H1 (cell line): ENCODE measurements around the gene MS4A18. TPM values are rescaled to one million over a fixed set of nuclear protein-coding genes. Genes with fewer than 3 reads are reported as not detected.

Experiments used
- CTCF ChIA-PET: fragments of 300-600 bp; sonication (Branson Sonifier 250); formaldehyde crosslinking; loops from one replicate; lab custom pipeline; 2021; ENCODE audit not compliant: partially characterized antibody; lab: Charles Lee
- POLR2A ChIA-PET: fragments of 300-600 bp; sonication (Branson Sonifier 250); formaldehyde crosslinking; loops from one replicate; lab custom pipeline; 2021; ENCODE audit warnings: inconsistent platforms; ENCODE audit not compliant: partially characterized antibody; lab: Charles Lee
- DNase-seq, 2 experiments: peaks; one replicate each; pipeline versions ENCODE4 v3.0.0 to v3.0.0-alpha.2; 2010 to 2022; ENCODE audit warnings: low spot score in 2 of 2, low read depth in 1 of 2, mixed read lengths in 1 of 2
- FAIRE-seq: peaks from 2 replicates; lab custom pipeline; 2011; peaks lifted over from hg19 to GRCh38; lab: Jason Lieb, UNC
- H2AFZ ChIP-seq: 2 replicates; pipeline ENCODE4 v1.8.1; 2012; ENCODE audit warnings: low read length, inconsistent platforms
- H2AK5ac ChIP-seq: 2 replicates; pipeline ENCODE4 v1.6.1; 2013; ENCODE audit warnings: low read depth, low read length
- H2BK120ac ChIP-seq: replicated peaks from 2 replicates; pipeline ENCODE3; 2013; ENCODE audit warnings: low read depth, low read length, inconsistent platforms
- H2BK12ac ChIP-seq: 2 replicates; pipeline ENCODE4 v1.6.1; 2013; ENCODE audit warnings: low read depth, low read length
- H2BK15ac ChIP-seq: 2 replicates; pipeline ENCODE4 v1.6.1; 2013; ENCODE audit warnings: low read length
- H2BK20ac ChIP-seq: 2 replicates; pipeline ENCODE4 v1.6.1; 2013; ENCODE audit warnings: low read length
- H2BK5ac ChIP-seq: 2 replicates; pipeline ENCODE4 v1.6.1; 2013; ENCODE audit warnings: low read depth, low read length
- H3K14ac ChIP-seq: 2 replicates; pipeline ENCODE4 v1.6.1; 2013; ENCODE audit warnings: inconsistent platforms; ENCODE audit not compliant: insufficient read length
- H3K18ac ChIP-seq: 2 replicates; pipeline ENCODE4 v1.6.1; 2013; ENCODE audit warnings: low read length; ENCODE audit errors: extremely low read depth
- H3K23ac ChIP-seq: 2 replicates; pipeline ENCODE4 v1.6.1; 2013; ENCODE audit warnings: inconsistent platforms; ENCODE audit not compliant: insufficient read length
- H3K23me2 ChIP-seq: 2 replicates; pipeline ENCODE4 v1.6.1; 2013; ENCODE audit warnings: low read depth, low read length
- H3K27ac ChIP-seq: 2 replicates; pipeline ENCODE4 v1.6.1; 2011; ENCODE audit warnings: low read depth, low read length, inconsistent platforms
- H3K27me3 ChIP-seq, 4 experiments: replicated peaks in 1 of 4; 1 replicate in 1 of 4; 2 replicates in 3 of 4; pipeline versions ENCODE4 v1.6.1 to v1.8.1; 2011 to 2013; ENCODE audit warnings: low read length in 3 of 4, mild to moderate bottlenecking in 3 of 4, inconsistent platforms in 2 of 4, mixed read lengths in 2 of 4, moderate library complexity in 1 of 4; ENCODE audit not compliant: control insufficient read depth in 3 of 4, insufficient read depth in 3 of 4; ENCODE audit errors: extremely low read depth in 1 of 4
- H3K36me3 ChIP-seq, 4 experiments: 2 replicates each; pipeline versions ENCODE4 v1.6.1 to v1.8.1; 2011 to 2013; ENCODE audit warnings: mild to moderate bottlenecking in 4 of 4, low read length in 3 of 4, moderate library complexity in 2 of 4, control low read depth in 1 of 4, inconsistent platforms in 1 of 4; ENCODE audit not compliant: insufficient read depth in 4 of 4, control insufficient read depth in 2 of 4
- H3K4ac ChIP-seq: replicated peaks from 2 replicates; pipeline ENCODE3; 2013; ENCODE audit warnings: low read length, low read depth, mixed read lengths, inconsistent platforms; ENCODE audit not compliant: insufficient read length
- H3K4me1 ChIP-seq, 4 experiments: replicated peaks in 1 of 4; 1 replicate in 1 of 4; 2 replicates in 3 of 4; pipeline versions ENCODE4 v1.6.1 to v1.8.1; 2011 to 2013; ENCODE audit warnings: low read length in 3 of 4, inconsistent platforms in 2 of 4, mixed read lengths in 1 of 4; ENCODE audit not compliant: insufficient read depth in 4 of 4, control insufficient read depth in 3 of 4
- H3K4me2 ChIP-seq, 2 experiments: 2 replicates each; pipeline versions ENCODE4 v1.6.1 to v1.8.1; 2011 to 2013; ENCODE audit warnings: low read depth in 2 of 2, low read length in 2 of 2, control low read depth in 1 of 2, inconsistent platforms in 1 of 2, mild to moderate bottlenecking in 1 of 2; ENCODE audit not compliant: insufficient read depth in 1 of 2
- H3K4me3 ChIP-seq, 4 experiments: fragments of 200-600, 300-600 bp in 1 of 4; sonication (generic), shearing (Covaris generic), sonication (Bioruptor Twin) in 1 of 4; 2 replicates each; pipeline versions ENCODE4 v1.5.1 to v1.8.1; 2011 to 2016; ENCODE audit warnings: low read length in 4 of 4, low read depth in 3 of 4, control low read depth in 2 of 4, inconsistent platforms in 2 of 4, mild to moderate bottlenecking in 2 of 4, mixed read lengths in 1 of 4, moderate library complexity in 1 of 4; ENCODE audit not compliant: insufficient read depth in 2 of 4; ENCODE audit errors: extremely low read depth in 1 of 4
- H3K56ac ChIP-seq: replicated peaks from 2 replicates; pipeline ENCODE3; 2013; ENCODE audit warnings: low read depth, mild to moderate bottlenecking, mixed read lengths, low read length, inconsistent platforms; ENCODE audit not compliant: insufficient read length
- H3K79me1 ChIP-seq: 2 replicates; pipeline ENCODE4 v1.6.1; 2013; ENCODE audit warnings: low read depth, low read length, control low read depth
- H3K79me2 ChIP-seq, 2 experiments: 2 replicates each; pipeline versions ENCODE4 v1.6.1 to v1.8.1; 2012 to 2013; ENCODE audit warnings: low read length in 2 of 2, mild to moderate bottlenecking in 2 of 2, inconsistent platforms in 1 of 2; ENCODE audit not compliant: insufficient read depth in 2 of 2, control insufficient read depth in 1 of 2
- H3K9ac ChIP-seq, 4 experiments: replicated peaks in 1 of 4; 1 replicate in 1 of 4; 2 replicates in 3 of 4; pipeline versions ENCODE4 v1.6.1 to v1.8.1; 2011 to 2013; ENCODE audit warnings: low read depth in 3 of 4, low read length in 3 of 4, control low read depth in 2 of 4, mild to moderate bottlenecking in 2 of 4, moderate library complexity in 2 of 4, inconsistent platforms in 1 of 4; ENCODE audit errors: extremely low read depth in 1 of 4
- H3K9me3 ChIP-seq, 2 experiments: 2 replicates each; pipeline versions ENCODE4 v1.6.1 to v1.8.1; 2012 to 2013; ENCODE audit warnings: mild to moderate bottlenecking in 2 of 2, moderate library complexity in 2 of 2, control low read depth in 1 of 2, inconsistent platforms in 1 of 2, low read depth in 1 of 2, low read length in 1 of 2, mixed read lengths in 1 of 2; ENCODE audit not compliant: insufficient read depth in 2 of 2
- H4K20me1 ChIP-seq, 2 experiments: replicated peaks in 1 of 2; 2 replicates each; pipeline versions ENCODE3 to v1.8.1; 2011 to 2013; ENCODE audit warnings: inconsistent platforms in 2 of 2, low read length in 2 of 2, mild to moderate bottlenecking in 1 of 2; ENCODE audit not compliant: insufficient read depth in 2 of 2, control insufficient read depth in 1 of 2
- H4K5ac ChIP-seq: 2 replicates; pipeline ENCODE4 v1.6.1; 2013; ENCODE audit warnings: low read length, low read depth, mixed read lengths, inconsistent platforms; ENCODE audit not compliant: insufficient read length
- H4K8ac ChIP-seq: 2 replicates; pipeline ENCODE4 v1.8.0; 2013; ENCODE audit warnings: mild to moderate bottlenecking, moderate library complexity, low read length, inconsistent platforms; ENCODE audit not compliant: insufficient read depth; ENCODE audit errors: extremely low read depth
- H4K91ac ChIP-seq: replicated peaks from 2 replicates; pipeline ENCODE3; 2013; ENCODE audit warnings: low read length, mixed read lengths, inconsistent platforms; ENCODE audit not compliant: insufficient read length
- BACH1 ChIP-seq: IDR thresholded peaks from 2 replicates; pipeline ENCODE4 v1.6.1; 2012; ENCODE audit warnings: low read length, improper control_type of control experiment
- BRCA1 ChIP-seq: IDR thresholded peaks from 2 replicates; pipeline ENCODE4 v1.6.1; 2012; ENCODE audit warnings: low read depth, low read length, improper control_type of control experiment
- CEBPB ChIP-seq: IDR thresholded peaks from 2 replicates; pipeline ENCODE4 v1.6.1; 2012; ENCODE audit warnings: low read depth, low read length
- CREB1 ChIP-seq: IDR thresholded peaks from 2 replicates; pipeline ENCODE4 v1.6.1; 2012; ENCODE audit warnings: inconsistent platforms
- E2F6 ChIP-seq: IDR thresholded peaks from 2 replicates; pipeline ENCODE4 v1.6.1; 2012; ENCODE audit warnings: inconsistent platforms
- EZH2 ChIP-seq: fragments of 200-600 bp; sonication (generic); IDR thresholded peaks from 2 replicates; pipeline ENCODE4 v1.7.1; 2012; ENCODE audit warnings: low read depth, mild to moderate bottlenecking, moderate library complexity, low read length, inconsistent platforms; ENCODE audit not compliant: severe bottlenecking
- HDAC6 ChIP-seq: IDR thresholded peaks from one replicate; pipeline ENCODE4 v1.7.1; 2012; ENCODE audit warnings: low read depth, mild to moderate bottlenecking, inconsistent platforms, low read length, moderate library complexity
- POU5F1 ChIP-seq: IDR thresholded peaks from 2 replicates; pipeline ENCODE4 v1.6.1; 2011; ENCODE audit warnings: low read depth, mild to moderate bottlenecking, low read length, moderate library complexity
- SIX5 ChIP-seq: IDR thresholded peaks from 2 replicates; pipeline ENCODE4 v1.6.1; 2011; ENCODE audit warnings: mild to moderate bottlenecking, low read depth, low read length
- SP2 ChIP-seq: IDR thresholded peaks from 2 replicates; pipeline ENCODE4 v1.6.1; 2012; ENCODE audit warnings: mild to moderate bottlenecking, low read length, inconsistent platforms
- WGBS, 2 experiments: shearing (Covaris generic) in 1 of 2; methylation state at CpG; one replicate each; pipeline versions ENCODE4 v1.1.6 to v1.1.7; 2013 to 2015; ENCODE audit warnings: low lambda C conversion rate in 2 of 2, mixed read lengths in 2 of 2, inconsistent platforms in 1 of 2, low coverage in 1 of 2, missing lambda C conversion rate in 1 of 2; ENCODE audit not compliant: insufficient replicate concordance in 2 of 2, insufficient coverage in 1 of 2, insufficient read length in 1 of 2; ENCODE audit errors: extremely low coverage in 1 of 2, missing lambda C conversion rate in 1 of 2; 5-methylcytosine and 5-hydroxymethylcytosine counted together
- polyA plus RNA-seq, 7 experiments: library from polyadenylated mRNA; depleted of rRNA in 3 of 7; stranded (reverse) in 5 of 7; unstranded in 2 of 7; fragments of >200 nt in 5 of 7; fragments of 200-250 nt in 2 of 7; gene quantifications; 1 replicate in 5 of 7; 2 replicates in 1 of 7; 4 replicates in 1 of 7; pipeline versions ENCODE4 v1.2.1 to v1.2.3, GENCODE V29; 2011 to 2013; ENCODE audit warnings: missing spikeins in 2 of 7, mixed read lengths in 2 of 7
- total RNA-seq: library from RNA; stranded (reverse); fragmentation: NEBNext Ultra II Directional; extraction: Animal tissue kit (Norgen Biotek cat#: 25700); gene quantifications from 2 replicates; pipeline ENCODE4 v1.2.1, GENCODE V29; 2021

Gene MS4A18
- total and polyA plus RNA-seq, 2 of the 8 experiments (the other 6 are each of a cell fraction or from before 2014, with no cell fraction given): not detected

GRCh38 chr11:60753309-60753708 is 28.8 kb downstream of the MS4A18 start:
- Histone ChIP-seq H2AFZ (no peak overlapping the region), H3K4ac (no peak overlapping the region), H3K23me2 (no peaks in the 10 kb centered on the region), H2BK15ac (no peak overlapping the region), H3K79me1 (no peaks in the 10 kb centered on the region), H3K4me3 (no peak overlapping the region), H4K8ac (no peak overlapping the region), H2BK120ac (no peak overlapping the region), H2BK5ac (no peak overlapping the region), H3K14ac (no peak overlapping the region), H4K20me1 (no peaks in the 10 kb centered on the region), H3K4me2 (no peak overlapping the region), H3K36me3 (no peaks in the 10 kb centered on the region), H3K27me3 (no peaks in the 10 kb centered on the region), H2AK5ac (no peak overlapping the region), H3K56ac (no peak overlapping the region), H3K9me3 (0 out of 4 replicates have a peak, but pooled peaks cover 0 to 4% of the 10 kb centered on the region in 2 experiments), H3K9ac (no peak overlapping the region), H3K18ac (no peak overlapping the region), H3K79me2 (no peaks in the 10 kb centered on the region), H3K23ac (no peak overlapping the region), H2BK20ac (no peak overlapping the region), H4K91ac (no peak overlapping the region), H4K5ac (no peak overlapping the region), H3K4me1 (no peaks in the 10 kb centered on the region; a peak in 2 of 7 replicates), H2BK12ac (no peak overlapping the region), H3K27ac (no peak overlapping the region)
- WGBS, 2 experiments: 83% methylated on average over 4 of the region's 4 CpGs; no CpG with 5 or more reads in 1 of the 2 experiments
- CTCF ChIA-PET: interaction anchor here (0.6 to 3.2 kb wide), 7 partner anchors 10 to 53 kb away, joined by 4 to 35 read pairs (median 10); partner anchors contain the start of gene MS4A8
- DNase-seq: no peak
- POLR2A ChIA-PET: no interaction called here
- FAIRE-seq: no peak
- TF ChIP-seq SIX5 (no peak), CEBPB (no peak), EZH2 (no peak), CREB1 (no peak), BACH1 (no peak), E2F6 (no peak), HDAC6 (no peak), BRCA1 (no peak), SP2 (no peak), POU5F1 (no peak)
